Activated T-cell treated with anti-CD3 and anti-CD28 coated beads, Interleukin-2, amount 50 U/mL, for 24 hours (primary cell): ENCODE data around the gene PRM1.
A peak's percentile ranks its signal among the peaks of the same experiment; 100 is the strongest.

Experiments
- DNase-seq: peaks from one replicate; pipeline ENCODE4 v3.0.0-alpha.2; 2020
- H3K27ac Mint-ChIP-seq: 2 replicates; pipeline ENCODE4 v1.8.0; 2020; ENCODE audit warnings: mild to moderate bottlenecking, mixed read lengths
- H3K27me3 Mint-ChIP-seq: 2 replicates; pipeline ENCODE4 v1.8.0; 2020; ENCODE audit warnings: mixed read lengths
- H3K36me3 Mint-ChIP-seq: 2 replicates; pipeline ENCODE4 v1.8.0; 2020; ENCODE audit warnings: low read depth, mixed read lengths
- H3K4me1 Mint-ChIP-seq: 2 replicates; pipeline ENCODE4 v1.8.0; 2020; ENCODE audit warnings: low read depth, mixed read lengths
- H3K4me3 Mint-ChIP-seq: 2 replicates; pipeline ENCODE4 v1.8.0; 2020; ENCODE audit warnings: mild to moderate bottlenecking, moderate library complexity, mixed read lengths
- H3K9me3 Mint-ChIP-seq: 2 replicates; pipeline ENCODE4 v1.8.0; 2020; ENCODE audit warnings: mixed read lengths

Gene PRM1

GRCh38 chr16:11280616-11281522 is at the start of gene PRM1:
PRM1 (minus strand) TSS chr16:11281330; CDS start chr16:11281238, 92 bp downstream.
- H3K9me3 Mint-ChIP-seq: no peaks in the 10 kb centered on the region
- DNase-seq: no peak
- H3K4me1 Mint-ChIP-seq: peaks cover 10% of the 10 kb centered on the region
- H3K36me3 Mint-ChIP-seq: no peaks in the 10 kb centered on the region
- no peak within 1 kb of the TSS for H3K4me3 Mint-ChIP-seq
- no peak within 1 kb of the TSS for H3K27ac Mint-ChIP-seq
- no peaks in the 10 kb centered on the region for H3K27me3 Mint-ChIP-seq

- Mint-ChIP-seq H3K4me3 (no peak overlapping the region), H3K36me3 (no peaks in the 10 kb centered on the region), H3K9me3 (no peaks in the 10 kb centered on the region), H3K27me3 (no peaks in the 10 kb centered on the region), H3K4me1 (peaks cover 47% of the 10 kb centered on the region), H3K27ac (no peak overlapping the region)
- DNase-seq: no peak
Measured at GRCh38 chr16:11330526-11331237, 49.6 kb upstream of the PRM1 start.

- H3K9me3 Mint-ChIP-seq: no peaks in the 10 kb centered on the region
- DNase-seq: no peak
- no peak overlapping the region for H3K27ac Mint-ChIP-seq
- H3K4me1 Mint-ChIP-seq: peaks cover 54% of the 10 kb centered on the region
- no peaks in the 10 kb centered on the region for H3K27me3 Mint-ChIP-seq
- H3K36me3 Mint-ChIP-seq: no peaks in the 10 kb centered on the region
- H3K4me3 Mint-ChIP-seq: no peak overlapping the region
Measured at GRCh38 chr16:11329891-11330290, 48.8 kb upstream of the PRM1 start.

- Mint-ChIP-seq H3K27ac (peak overlapping the region; percentile 81), H3K27me3 (no peaks in the 10 kb centered on the region), H3K4me1 (peaks cover 56% of the 10 kb centered on the region), H3K9me3 (no peaks in the 10 kb centered on the region), H3K4me3 (peak overlapping the region; percentile 50), H3K36me3 (no peaks in the 10 kb centered on the region)
- no peak for DNase-seq
Measured at GRCh38 chr16:11329071-11329491, 48.0 kb upstream of the PRM1 start.

GRCh38 chr16:11328172-11329070 is 47.3 kb upstream of the PRM1 start:
- Mint-ChIP-seq H3K4me1 (peaks cover 56% of the 10 kb centered on the region), H3K9me3 (no peaks in the 10 kb centered on the region), H3K36me3 (no peaks in the 10 kb centered on the region), H3K27me3 (no peaks in the 10 kb centered on the region), H3K27ac (peak overlapping the region; percentile 81), H3K4me3 (peak overlapping the region; percentile 50)
- peak; percentile 62 for DNase-seq

GRCh38 chr16:11327277-11328171 is 46.4 kb upstream of the PRM1 start:
- no peak overlapping the region for H3K4me3 Mint-ChIP-seq
- H3K27ac Mint-ChIP-seq: peak overlapping the region; percentile 65
- peaks cover 56% of the 10 kb centered on the region for H3K4me1 Mint-ChIP-seq
- no peaks in the 10 kb centered on the region for H3K36me3 Mint-ChIP-seq
- no peak for DNase-seq
- H3K9me3 Mint-ChIP-seq: no peaks in the 10 kb centered on the region
- no peaks in the 10 kb centered on the region for H3K27me3 Mint-ChIP-seq

GRCh38 chr16:11326737-11327276 is 45.7 kb upstream of the PRM1 start:
- Mint-ChIP-seq H3K9me3 (no peaks in the 10 kb centered on the region), H3K4me3 (no peak overlapping the region), H3K27ac (peak overlapping the region; percentile 24), H3K36me3 (no peaks in the 10 kb centered on the region), H3K4me1 (peaks cover 56% of the 10 kb centered on the region), H3K27me3 (no peaks in the 10 kb centered on the region)
- DNase-seq: no peak

- Mint-ChIP-seq H3K9me3 (no peaks in the 10 kb centered on the region), H3K4me3 (no peak overlapping the region), H3K27me3 (no peaks in the 10 kb centered on the region), H3K36me3 (no peaks in the 10 kb centered on the region), H3K27ac (peak overlapping the region; percentile 81), H3K4me1 (peaks cover 56% of the 10 kb centered on the region)
- DNase-seq: no peak
Measured at GRCh38 chr16:11326084-11326736, 45.1 kb upstream of the PRM1 start.

- peaks cover 52% of the 10 kb centered on the region for H3K4me1 Mint-ChIP-seq
- no peaks in the 10 kb centered on the region for H3K9me3 Mint-ChIP-seq
- no peak overlapping the region for H3K4me3 Mint-ChIP-seq
- DNase-seq: peak; percentile 55
- no peaks in the 10 kb centered on the region for H3K27me3 Mint-ChIP-seq
- H3K27ac Mint-ChIP-seq: peak overlapping the region; percentile 81
- no peaks in the 10 kb centered on the region for H3K36me3 Mint-ChIP-seq
Measured at GRCh38 chr16:11325404-11326083, 44.4 kb upstream of the PRM1 start.

GRCh38 chr16:11323551-11324336 is 42.6 kb upstream of the PRM1 start:
- H3K4me3 Mint-ChIP-seq: no peak overlapping the region
- no peak for DNase-seq
- no peak overlapping the region for H3K27ac Mint-ChIP-seq
- no peaks in the 10 kb centered on the region for H3K9me3 Mint-ChIP-seq
- no peaks in the 10 kb centered on the region for H3K27me3 Mint-ChIP-seq
- H3K36me3 Mint-ChIP-seq: no peaks in the 10 kb centered on the region
- peaks cover 38% of the 10 kb centered on the region for H3K4me1 Mint-ChIP-seq

GRCh38 chr16:11322823-11323222 is 41.7 kb upstream of the PRM1 start:
- no peak for DNase-seq
- H3K4me3 Mint-ChIP-seq: no peak overlapping the region

GRCh38 chr16:11321662-11322061 is 40.5 kb upstream of the PRM1 start:
- H3K9me3 Mint-ChIP-seq: no peaks in the 10 kb centered on the region
- H3K4me1 Mint-ChIP-seq: peaks cover 17% of the 10 kb centered on the region
- no peak overlapping the region for H3K4me3 Mint-ChIP-seq
- H3K27me3 Mint-ChIP-seq: no peaks in the 10 kb centered on the region
- H3K36me3 Mint-ChIP-seq: no peaks in the 10 kb centered on the region
- DNase-seq: no peak
- H3K27ac Mint-ChIP-seq: no peak overlapping the region

More at GRCh38 chr16:11322823-11323222, 41.7 kb upstream of the PRM1 start:
- Mint-ChIP-seq H3K36me3 (no peaks in the 10 kb centered on the region), H3K27ac (peak overlapping the region; percentile 14), H3K9me3 (no peaks in the 10 kb centered on the region), H3K27me3 (no peaks in the 10 kb centered on the region), H3K4me1 (peaks cover 29% of the 10 kb centered on the region)
